HG03469 (cell line): ENCODE measurements around the gene AGPAT3.

Experiments
- ATAC-seq: cut with Tn5 transposase; IDR thresholded peaks from one replicate; pipeline ENCODE4 v1.9.1; 2021; ENCODE audit warnings: mild to moderate bottlenecking, moderate library complexity, moderate number of reproducible peaks; ENCODE audit not compliant: unreplicated experiment

AGPAT3 gene

GRCh38 chr21:43971201-43971991 is 106.4 kb downstream of the AGPAT3 start:
- no peak for ATAC-seq

DNA sequence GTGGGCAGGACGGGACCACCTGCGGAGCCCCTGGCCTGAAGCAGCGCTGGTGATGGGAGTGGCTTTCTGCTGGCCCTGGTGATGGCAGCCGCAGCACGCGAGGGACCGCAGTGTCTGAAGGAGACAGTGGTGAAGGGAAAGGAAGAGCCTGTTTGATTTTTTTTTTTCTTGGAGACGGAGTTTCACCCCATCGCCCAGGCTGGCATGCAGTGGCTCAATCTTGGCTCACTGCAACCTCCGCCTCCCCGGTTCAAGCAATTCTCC is 106.9 kb downstream of the AGPAT3 start:
- no peak for ATAC-seq

DNA sequence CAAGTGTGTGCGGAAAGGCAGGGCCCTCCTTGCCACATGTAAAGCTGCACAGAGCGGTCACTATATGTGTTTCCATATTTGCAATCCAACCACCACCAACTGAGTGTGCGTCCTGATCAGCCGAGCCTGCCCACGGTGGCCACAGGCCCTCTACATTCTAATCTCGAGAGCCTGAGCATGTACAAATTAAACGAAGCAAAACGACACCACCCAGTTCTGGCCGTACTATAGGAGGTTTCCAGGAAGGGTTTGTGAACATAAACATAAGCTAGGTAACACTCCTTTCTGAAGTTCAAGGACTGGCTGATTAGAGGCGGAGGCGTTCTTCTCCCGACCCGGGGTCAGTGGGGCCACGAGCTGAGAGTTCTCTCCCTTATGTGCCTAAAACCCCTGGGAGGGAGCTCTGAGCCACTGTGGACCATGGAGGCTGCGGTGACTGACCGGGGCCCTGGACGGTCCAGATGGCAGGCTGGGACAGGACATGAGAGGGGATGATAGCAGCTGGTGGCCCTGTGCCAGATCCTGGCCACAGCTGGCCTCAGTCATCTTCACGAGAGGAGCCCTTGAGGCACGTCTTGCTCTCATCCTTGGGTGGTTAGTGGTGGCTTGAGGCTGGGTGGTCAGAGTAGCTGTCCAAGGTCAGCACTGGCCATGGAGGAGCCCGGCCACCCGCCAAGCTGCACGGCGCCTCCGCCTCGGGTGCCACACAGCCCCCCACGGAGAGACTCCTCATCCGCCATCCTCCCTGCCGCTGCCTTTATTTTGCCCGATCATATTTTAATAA is 108.0 kb downstream of the AGPAT3 start:
- ATAC-seq = no peak

DNA sequence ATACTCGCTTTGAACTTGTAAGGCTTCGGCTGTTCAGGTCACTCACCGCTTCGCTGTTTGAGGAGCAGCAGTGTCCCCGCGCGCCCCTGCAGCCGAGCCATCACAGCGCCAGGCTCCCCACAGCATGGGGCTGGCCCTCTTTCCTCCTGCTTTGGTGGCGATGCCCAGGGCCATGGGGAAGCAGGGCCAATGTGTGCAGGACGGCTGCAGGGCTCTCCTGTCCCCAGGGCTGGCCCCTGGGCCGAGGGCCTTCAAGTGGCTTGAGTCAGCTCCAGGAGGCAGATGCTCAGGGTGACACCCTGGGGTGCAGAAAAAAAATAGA is 108.6 kb downstream of the AGPAT3 start:
- no peak for ATAC-seq

GRCh38 chr21:43974791-43975468 is 109.9 kb downstream of the AGPAT3 start:
- no peak for ATAC-seq

DNA sequence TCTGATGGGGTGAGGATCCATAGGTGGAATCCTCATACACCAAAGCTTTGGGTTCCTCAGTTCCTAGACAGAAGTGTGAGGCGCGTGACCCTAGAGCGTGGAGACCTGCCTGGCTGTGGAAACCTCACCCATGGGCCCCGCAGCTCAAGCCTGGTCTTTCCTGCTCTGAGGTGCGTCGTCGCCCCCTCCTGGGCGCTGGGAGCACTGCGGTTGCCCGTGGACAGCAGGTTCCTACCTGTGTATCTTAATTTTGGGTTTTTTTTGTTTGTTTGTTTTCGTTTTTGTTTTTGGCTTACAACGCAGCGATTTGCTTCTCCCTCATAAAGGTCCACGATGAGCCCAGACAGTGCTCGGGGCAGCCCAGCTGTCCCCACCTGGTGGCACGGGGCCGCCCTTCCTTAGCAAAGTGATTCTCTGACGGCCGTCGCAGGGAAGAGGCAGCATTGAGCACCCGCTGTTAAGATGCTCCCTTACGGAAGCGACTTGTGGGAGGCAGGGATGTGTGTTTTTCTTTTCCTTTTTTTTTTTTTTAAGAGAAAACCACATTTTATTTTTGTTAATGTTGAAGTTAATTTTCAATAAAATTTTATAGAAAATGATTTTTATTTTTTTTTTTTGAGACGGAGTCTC is 110.6 kb downstream of the AGPAT3 start:
- ATAC-seq = no peak

GRCh38 chr21:43976661-43977060 is 111.6 kb downstream of the AGPAT3 start:
- no peak for ATAC-seq

GRCh38 chr21:43978060-43978459 is 113.0 kb downstream of the AGPAT3 start:
- no peak for ATAC-seq

DNA sequence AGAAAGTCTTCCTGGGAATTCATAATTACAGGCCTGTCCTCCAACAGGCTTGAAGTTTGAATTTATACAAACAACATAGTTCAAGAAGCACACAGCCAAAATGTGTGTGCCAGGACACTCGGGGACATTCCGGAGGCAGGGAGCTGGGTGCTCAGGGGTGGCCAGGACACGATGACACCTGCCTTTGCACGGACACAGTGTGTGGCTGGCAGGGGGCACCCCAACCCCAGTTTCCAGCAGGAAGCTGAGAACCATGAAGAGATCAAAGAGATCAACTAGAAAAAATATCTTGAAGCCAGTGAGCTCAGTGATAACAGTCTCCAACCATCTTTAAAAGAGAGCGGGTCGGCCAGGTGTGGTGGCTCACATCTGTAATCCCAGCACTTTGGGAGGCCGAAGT is 114.6 kb downstream of the AGPAT3 start:
- ATAC-seq = no peak

DNA sequence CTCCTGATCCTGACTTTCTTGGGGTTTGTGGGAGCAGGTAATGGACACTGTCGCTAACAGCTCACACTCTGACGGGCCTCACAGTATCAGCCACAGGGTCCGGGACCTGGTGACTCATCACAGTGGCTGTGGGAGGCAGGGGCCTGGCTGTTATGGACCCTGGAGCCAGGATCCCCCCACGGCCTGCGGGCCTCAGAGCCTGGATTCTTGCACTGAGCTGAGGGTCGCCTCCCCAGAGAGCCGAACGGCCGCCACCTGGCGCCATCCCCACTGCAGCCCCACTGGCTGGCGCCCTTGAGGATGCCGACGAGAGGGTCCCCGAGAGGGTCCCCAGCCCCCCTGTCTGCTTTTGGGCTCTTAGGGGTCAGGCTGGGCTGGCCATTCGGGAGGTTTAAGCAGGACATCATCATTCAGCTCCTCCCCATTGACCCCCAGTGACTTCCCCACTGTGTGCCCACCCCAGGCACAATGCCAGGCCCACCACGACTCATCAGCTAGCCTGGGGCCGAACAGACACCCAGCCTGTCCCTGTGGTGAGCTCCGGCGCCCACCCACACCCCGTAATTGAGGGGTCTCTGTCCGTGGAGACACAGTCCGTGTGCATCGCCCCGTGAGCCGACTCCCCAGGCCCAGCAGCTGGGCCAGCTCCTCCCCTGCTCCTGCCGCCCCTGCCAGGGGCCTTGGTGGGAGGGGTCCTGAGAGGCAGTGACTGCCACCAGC is 116.3 kb downstream of the AGPAT3 start:
- ATAC-seq = no peak

- ATAC-seq = no peak
These were observed 116.8 kb downstream of the AGPAT3 start for GRCh38 chr21:43981871-43982210.

GRCh38 chr21:43982489-43983078 is 117.6 kb downstream of the AGPAT3 start:
- ATAC-seq = no peak

DNA sequence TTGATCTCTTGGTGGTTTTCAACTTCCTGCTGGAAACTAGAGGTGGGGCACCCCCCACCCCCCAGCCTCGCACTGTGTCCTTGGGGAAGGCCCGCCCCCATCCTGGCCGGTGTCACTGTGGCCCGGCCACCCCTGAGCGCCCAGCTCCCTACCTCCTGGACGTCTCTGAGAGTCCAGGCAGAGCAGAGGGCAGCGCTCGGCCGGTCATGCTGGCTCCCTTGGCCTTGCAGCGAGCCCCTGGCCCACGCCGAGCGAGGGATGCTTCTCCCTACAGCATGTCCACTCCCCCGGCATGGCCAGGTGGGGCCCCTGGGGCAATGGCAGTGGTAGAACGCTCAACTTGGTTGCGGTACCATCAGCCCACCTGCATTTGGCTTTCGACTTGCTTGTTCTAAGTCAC is 118.4 kb downstream of the AGPAT3 start:
- no peak for ATAC-seq

- ATAC-seq = no peak
These were observed 118.9 kb downstream of the AGPAT3 start for GRCh38 chr21:43983860-43984420.

- no peak for ATAC-seq
These were observed 120.1 kb downstream of the AGPAT3 start for GRCh38 chr21:43984905-43985689.

DNA sequence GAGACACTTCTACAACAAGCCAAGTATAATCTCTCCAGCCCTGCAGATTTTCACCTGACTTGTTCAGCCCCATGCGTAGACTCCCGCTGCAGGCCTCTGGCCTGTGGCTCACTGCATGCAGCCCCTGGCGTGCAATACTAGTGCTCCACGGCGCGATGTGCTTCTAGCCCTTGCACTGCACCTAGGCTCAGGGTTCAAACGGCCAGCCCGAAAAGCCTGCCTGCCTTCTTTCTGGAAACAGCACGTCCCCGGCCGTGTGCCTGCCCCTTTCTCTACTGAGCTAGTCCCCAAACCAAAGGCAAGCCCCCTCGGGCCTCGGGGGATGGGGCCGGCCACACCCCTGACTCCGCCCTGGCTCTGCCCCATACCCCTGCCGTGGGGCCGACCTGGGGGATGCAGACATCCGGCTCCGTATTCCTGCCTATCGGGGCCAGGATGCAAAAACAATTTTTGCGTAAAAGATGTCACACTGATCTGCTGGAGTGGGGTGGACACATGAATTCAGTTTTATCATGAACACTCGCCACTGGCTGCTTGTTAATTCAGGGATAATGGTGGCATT is 120.7 kb downstream of the AGPAT3 start:
- no peak for ATAC-seq

DNA sequence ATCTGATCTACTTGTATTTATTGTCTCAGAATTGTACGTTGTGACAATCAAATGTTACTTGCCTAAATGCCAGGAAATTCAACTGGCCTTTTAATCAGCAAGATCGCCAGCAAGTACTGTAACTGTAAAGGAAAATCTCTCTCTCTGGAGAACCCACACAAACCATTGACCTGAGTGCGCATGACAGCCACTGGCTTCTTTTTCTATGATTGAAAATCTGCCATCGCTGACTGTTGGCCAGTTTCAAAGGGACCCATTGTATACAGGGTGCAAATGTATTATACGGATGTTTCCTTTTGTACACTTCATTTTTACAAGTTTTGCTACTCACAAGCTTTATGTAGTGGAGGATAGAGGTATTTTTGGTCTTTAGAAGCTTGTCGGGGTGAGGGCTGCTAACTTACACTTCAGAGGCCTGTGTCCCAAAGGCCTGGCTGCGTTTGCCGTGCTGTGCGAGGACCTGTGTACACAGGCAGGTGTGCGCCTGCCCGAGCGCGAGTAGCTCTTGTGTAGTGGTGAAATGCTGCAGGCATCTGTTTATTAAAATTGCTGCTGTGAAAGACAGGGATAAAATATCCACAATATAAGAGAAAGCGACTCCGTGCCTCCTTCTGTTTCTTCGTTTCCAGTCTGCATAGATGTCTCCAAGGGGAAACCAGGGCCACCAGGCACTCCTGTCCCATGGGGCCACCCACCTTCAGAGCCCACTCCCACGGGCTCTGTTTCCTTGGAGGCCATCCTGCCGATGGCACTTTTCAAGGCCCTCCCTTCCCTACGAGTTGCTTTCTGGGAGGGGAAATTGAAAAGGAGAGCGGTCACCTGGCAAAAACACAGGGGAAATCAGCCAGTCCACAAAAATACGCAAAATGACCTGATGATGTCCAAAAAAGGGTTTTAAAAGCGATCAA is 121.8 kb downstream of the AGPAT3 start:
- no peak for ATAC-seq

GRCh38 chr21:43987509-43987908 is 122.5 kb downstream of the AGPAT3 start:
- no peak for ATAC-seq
